LNCaP clone FGC (cell line): Measurements from ENCODE around the gene TDP1.
A peak's percentile ranks its signal among the peaks of the same experiment; 100 is the strongest.

Experiments used
- DNase-seq: peaks from one replicate; pipeline ENCODE4 v3.0.0-alpha.2; 2011; ENCODE audit warnings: low read depth
- H3K4me3 ChIP-seq: 2 replicates; pipeline ENCODE4 v1.5.1; 2011; ENCODE audit warnings: mild to moderate bottlenecking, low read depth, low read length, control low read depth
- TF ChIP-seq, protein P1 (sequence below): IDR thresholded peaks from 2 replicates; pipeline ENCODE4 v1.5.1; 2012; ENCODE audit warnings: mild to moderate bottlenecking; ENCODE audit not compliant: control insufficient read depth, insufficient read depth; ENCODE audit errors: extremely low read depth

TDP1 gene

DNA sequence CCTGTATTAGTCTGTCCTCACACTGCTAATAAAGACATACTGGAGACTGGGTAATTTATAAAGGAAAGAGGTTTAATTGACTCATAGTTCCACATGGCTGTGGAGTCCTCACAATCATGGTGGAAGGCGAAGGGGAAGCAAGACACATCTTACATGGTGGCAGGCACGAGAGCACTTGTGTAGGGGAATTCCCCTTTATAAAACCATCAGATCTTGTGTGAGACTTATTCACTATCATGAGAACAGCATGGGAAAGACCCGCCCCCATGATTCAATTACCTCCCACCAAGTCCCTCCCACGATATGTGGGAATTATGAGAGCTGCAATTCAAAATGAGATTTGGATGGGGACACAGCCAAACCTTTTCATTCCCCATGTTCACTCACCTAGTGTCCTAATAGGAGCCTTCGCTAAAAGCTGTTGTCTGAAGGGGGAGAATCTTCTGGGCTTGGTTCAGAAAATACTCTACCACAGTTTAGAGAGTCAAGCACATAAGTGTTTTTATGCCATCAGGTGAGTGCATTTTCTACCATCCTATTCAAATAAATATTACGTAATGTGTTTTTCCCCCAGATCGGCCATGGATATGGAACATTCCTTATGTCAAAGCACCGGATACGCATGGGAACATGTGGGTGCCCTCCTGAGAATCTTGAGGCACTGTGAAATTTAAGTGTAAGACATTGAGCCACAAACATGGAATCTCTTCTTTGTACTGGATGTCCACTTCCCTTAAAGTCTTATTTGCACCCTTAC lies 86.9 kb downstream of the TDP1 start:
- TF ChIP-seq, protein P1, sequence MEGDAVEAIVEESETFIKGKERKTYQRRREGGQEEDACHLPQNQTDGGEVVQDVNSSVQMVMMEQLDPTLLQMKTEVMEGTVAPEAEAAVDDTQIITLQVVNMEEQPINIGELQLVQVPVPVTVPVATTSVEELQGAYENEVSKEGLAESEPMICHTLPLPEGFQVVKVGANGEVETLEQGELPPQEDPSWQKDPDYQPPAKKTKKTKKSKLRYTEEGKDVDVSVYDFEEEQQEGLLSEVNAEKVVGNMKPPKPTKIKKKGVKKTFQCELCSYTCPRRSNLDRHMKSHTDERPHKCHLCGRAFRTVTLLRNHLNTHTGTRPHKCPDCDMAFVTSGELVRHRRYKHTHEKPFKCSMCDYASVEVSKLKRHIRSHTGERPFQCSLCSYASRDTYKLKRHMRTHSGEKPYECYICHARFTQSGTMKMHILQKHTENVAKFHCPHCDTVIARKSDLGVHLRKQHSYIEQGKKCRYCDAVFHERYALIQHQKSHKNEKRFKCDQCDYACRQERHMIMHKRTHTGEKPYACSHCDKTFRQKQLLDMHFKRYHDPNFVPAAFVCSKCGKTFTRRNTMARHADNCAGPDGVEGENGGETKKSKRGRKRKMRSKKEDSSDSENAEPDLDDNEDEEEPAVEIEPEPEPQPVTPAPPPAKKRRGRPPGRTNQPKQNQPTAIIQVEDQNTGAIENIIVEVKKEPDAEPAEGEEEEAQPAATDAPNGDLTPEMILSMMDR = no peak
- DNase-seq = no peak
- H3K4me3 ChIP-seq = no peak overlapping the region

DNA sequence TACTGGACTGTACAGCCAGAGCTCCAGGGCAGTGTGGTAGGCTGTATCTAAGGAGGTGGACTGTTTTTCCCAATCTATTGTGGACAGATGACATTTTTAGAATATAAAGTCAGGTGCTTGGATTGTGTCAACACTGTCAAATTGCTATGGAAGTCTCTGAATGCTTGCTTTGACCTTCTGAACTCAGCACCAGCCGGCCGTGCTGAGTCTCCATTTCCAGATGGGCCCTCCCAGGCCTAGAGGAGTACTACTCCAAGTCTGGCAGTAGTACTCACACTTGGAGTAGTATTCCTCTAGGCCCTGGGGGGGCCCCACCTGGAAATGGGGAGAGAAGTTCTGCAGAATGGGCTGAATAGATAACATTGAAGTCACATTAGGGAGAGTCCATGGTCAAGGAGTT lies 89.9 kb downstream of the TDP1 start:
- TF ChIP-seq, protein P1 = no peak
- H3K4me3 ChIP-seq = no peak overlapping the region
- no peak for DNase-seq

DNA sequence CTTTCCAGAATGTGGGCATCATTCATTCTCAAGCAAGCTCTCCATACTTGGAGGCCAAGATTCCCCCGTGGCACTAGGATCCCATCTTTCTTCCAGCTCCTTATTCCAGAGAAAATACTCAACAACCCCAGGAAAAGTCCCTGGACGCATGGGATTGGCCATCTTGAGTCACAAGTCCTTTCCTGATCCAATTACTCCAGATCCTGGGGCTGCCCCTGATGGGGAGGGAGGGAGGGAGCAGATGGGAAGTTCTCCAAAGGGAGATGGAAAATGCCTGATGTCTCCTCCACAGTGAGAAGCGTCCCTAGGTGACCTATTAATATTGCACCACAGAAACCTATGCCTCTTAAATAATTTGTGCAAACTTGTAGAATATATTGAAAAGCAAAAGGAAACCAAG lies 93.7 kb downstream of the TDP1 start:
- no peak for DNase-seq
- no peak overlapping the region for H3K4me3 ChIP-seq
- TF ChIP-seq, protein P1 = no peak

DNA sequence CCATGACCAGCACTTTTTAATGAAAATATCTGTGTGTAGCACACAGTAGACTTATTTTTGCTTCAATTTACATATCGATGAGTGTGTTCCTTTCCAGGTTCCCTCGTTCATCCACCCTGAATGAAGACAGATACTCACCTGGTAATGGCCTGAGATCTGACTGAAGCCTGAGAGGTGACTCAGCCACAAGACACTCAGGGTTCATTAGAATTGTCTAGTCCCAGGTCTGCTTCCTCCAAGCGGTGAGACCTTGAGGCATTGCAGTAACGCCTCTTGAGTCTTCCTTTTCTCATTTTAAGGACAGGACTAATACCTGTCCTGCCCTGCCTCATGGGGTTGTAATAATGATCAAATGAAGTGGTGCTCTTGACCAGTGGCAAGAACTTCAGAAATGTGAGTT lies 94.5 kb downstream of the TDP1 start:
- H3K4me3 ChIP-seq = no peak overlapping the region
- TF ChIP-seq, protein P1 = no peak
- DNase-seq = no peak

DNA sequence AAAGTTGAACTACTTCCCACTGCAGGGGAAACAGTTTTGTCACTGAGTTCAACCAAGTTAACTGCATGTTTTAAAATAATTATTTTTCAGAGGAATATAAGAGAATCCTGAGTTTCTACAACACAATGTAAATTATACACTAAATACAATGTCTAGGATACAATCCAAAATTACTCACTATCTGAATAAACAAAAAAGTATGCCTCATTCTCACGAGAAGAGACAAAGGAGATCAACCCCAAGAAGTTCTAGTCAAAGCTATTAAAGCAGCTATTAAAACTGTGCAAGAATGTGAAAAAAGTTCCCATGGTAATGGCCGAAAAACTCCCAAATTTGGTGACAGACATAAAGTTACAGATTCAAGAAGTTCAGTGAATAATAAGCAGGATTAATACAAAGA lies 97.3 kb downstream of the TDP1 start:
- peak; percentile 34 for DNase-seq
- TF ChIP-seq, protein P1 = no peak

DNA sequence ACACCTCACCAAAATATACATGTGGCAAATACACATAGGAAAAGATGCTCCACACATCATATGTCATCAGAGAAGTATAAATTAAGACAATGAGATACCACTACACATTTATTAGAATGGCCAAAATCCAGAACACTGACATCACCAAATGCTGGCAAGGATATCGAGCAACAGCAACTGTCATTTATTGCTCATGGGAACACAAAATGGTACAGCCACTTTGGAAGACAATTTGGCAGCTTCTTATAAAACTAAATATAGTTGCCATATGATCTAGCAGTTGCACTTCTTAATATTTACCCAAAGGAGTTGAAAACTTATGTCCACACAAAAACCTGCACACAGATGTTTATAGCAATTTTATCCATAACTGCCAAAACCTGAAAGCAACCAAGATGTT lies 99.1 kb downstream of the TDP1 start:
- TF ChIP-seq, protein P1 = no peak
- H3K4me3 ChIP-seq = no peak overlapping the region
- DNase-seq = peak; percentile 95

More for the DNA sequence above, 97.3 kb downstream of the TDP1 start:
- H3K4me3 ChIP-seq = no peak overlapping the region

DNA sequence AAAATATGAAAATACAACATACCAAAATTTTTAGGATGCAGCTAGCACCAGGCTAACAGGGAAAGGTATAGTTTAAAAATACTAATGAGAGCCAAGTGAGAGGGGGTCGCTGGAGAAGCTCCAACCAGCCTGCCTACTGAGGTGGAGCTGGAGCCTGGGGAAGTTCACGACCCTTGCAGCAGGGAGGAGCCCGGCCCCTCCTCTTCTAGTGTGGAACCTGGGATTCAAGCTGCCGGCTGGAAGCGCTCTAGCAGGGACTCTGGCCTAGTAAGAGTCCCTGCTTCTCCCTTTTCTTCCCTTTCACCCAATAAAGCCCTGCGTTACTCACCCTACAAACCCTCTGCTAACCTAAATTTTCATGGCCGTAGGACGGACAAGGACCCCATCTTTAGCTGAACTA lies 101.1 kb downstream of the TDP1 start:
- H3K4me3 ChIP-seq = no peak overlapping the region
- TF ChIP-seq, protein P1 = no peak
- DNase-seq = no peak
